HepG2 (cell line): ENCODE data around the gene NPC2. TPM values are rescaled to one million over a fixed set of nuclear protein-coding genes. Genes with fewer than 3 reads are reported as not detected.

Experiments
- ATAC-seq: fragments of 200-7000 bp; cut with Tn5 transposase; 3 replicates; pipeline ENCODE4 v1.9.1; 2020; ENCODE audit warnings: mild to moderate bottlenecking, moderate library complexity
- BruUV-seq: library from RNA; stranded (reverse); fragments of 400-500 nt; replicated peaks from 2 replicates; lab custom pipeline; 2021; lab: Mats Ljungman, UMichigan
- CTCF ChIA-PET: fragments of 300-600 bp; formaldehyde crosslinking; extraction: SDS; loops from one replicate; lab custom pipeline; 2021; ENCODE audit warnings: low total read pairs, inconsistent platforms, low intra/inter-chr PET ratio; lab: Yijun Ruan, JAX
- POLR2A ChIA-PET: fragments of 350-600 bp; sonication (Branson Sonifier 250); formaldehyde crosslinking; loops from one replicate; lab custom pipeline; 2020; ENCODE audit warnings: antibody characterized with exemption, inconsistent platforms; lab: Yijun Ruan, JAX
- DNase-seq: peaks from one replicate; pipeline ENCODE4 v3.0.0-alpha.2; 2015; ENCODE audit warnings: low spot score
- FAIRE-seq: peaks from 3 replicates; lab custom pipeline; 2011; peaks lifted over from hg19 to GRCh38; lab: Jason Lieb, UNC
- H2AFZ ChIP-seq: one replicate; pipeline ENCODE4 v1.6.1; 2011; ENCODE audit warnings: low read length, inconsistent platforms
- H3K27ac ChIP-seq: fragments of 300-600 bp; 3 replicates; pipeline ENCODE4 v1.8.0; 2011; ENCODE audit warnings: mixed run types, mild to moderate bottlenecking, mixed read lengths, low read length, inconsistent platforms; ENCODE audit not compliant: insufficient read depth; ENCODE audit errors: extremely low read length
- H3K27me3 ChIP-seq, 2 experiments: fragments of 200-600 bp in 1 of 2; 2 replicates in 1 of 2; 3 replicates in 1 of 2; pipeline versions ENCODE4 v1.6.0 to v1.8.0; 2011; ENCODE audit warnings: low read length in 2 of 2, mild to moderate bottlenecking in 2 of 2, moderate library complexity in 2 of 2, inconsistent platforms in 1 of 2; ENCODE audit not compliant: insufficient read depth in 2 of 2, control insufficient read depth in 1 of 2
- H3K36me3 ChIP-seq, 2 experiments: fragments of 200-600 bp in 1 of 2; replicated peaks in 1 of 2; 2 replicates in 1 of 2; 3 replicates in 1 of 2; pipeline versions ENCODE4 v1.5.1 to v1.8.0; 2011; ENCODE audit warnings: low read length in 2 of 2, inconsistent platforms in 1 of 2; ENCODE audit not compliant: insufficient read depth in 2 of 2, control insufficient read depth in 1 of 2
- H3K4me1 ChIP-seq: 2 replicates; pipeline ENCODE4 v1.5.1; 2012; ENCODE audit warnings: low read length, inconsistent platforms; ENCODE audit not compliant: insufficient read depth
- H3K4me2 ChIP-seq: 2 replicates; pipeline ENCODE4 v1.6.0; 2011; ENCODE audit warnings: low read depth, low read length, inconsistent platforms
- H3K4me3 ChIP-seq, 3 experiments: fragments of 200-600 bp in 1 of 3; sonication (generic), shearing (Covaris generic) in 1 of 3; replicated peaks in 1 of 3; 2 replicates each; pipeline ENCODE4 v1.5.1; 2011 to 2016; ENCODE audit warnings: low read length in 3 of 3, inconsistent platforms in 2 of 3, low read depth in 2 of 3, mild to moderate bottlenecking in 2 of 3, control low read depth in 1 of 3, mixed read lengths in 1 of 3; ENCODE audit not compliant: insufficient read depth in 1 of 3
- H3K79me2 ChIP-seq: one replicate; pipeline ENCODE4 v1.6.1; 2011; ENCODE audit warnings: low read length, inconsistent platforms; ENCODE audit not compliant: insufficient read depth
- H3K9ac ChIP-seq: 2 replicates; pipeline ENCODE4 v1.6.0; 2011; ENCODE audit warnings: mild to moderate bottlenecking, low read depth, low read length, inconsistent platforms; ENCODE audit not compliant: insufficient read depth
- H3K9me3 ChIP-seq: 2 replicates; pipeline ENCODE4 v1.5.1; 2012; ENCODE audit warnings: mild to moderate bottlenecking, low read length
- H4K20me1 ChIP-seq: 2 replicates; pipeline ENCODE4 v1.6.0; 2011; ENCODE audit warnings: inconsistent platforms, mild to moderate bottlenecking, low read length, moderate library complexity; ENCODE audit not compliant: insufficient read depth
- ADNP ChIP-seq: sonication (generic); formaldehyde crosslinking; IDR thresholded peaks from 2 replicates; pipeline ENCODE4 v1.4.0; 2020; ENCODE audit warnings: missing genetic modification reagents
- ATF7-NPFF ChIP-seq: sonication (generic); formaldehyde crosslinking; IDR thresholded peaks from 2 replicates; pipeline ENCODE4 v1.8.1; 2023; ENCODE audit warnings: mild to moderate bottlenecking, low read depth, missing genetic modification reagents, moderate library complexity
- GATAD2A ChIP-seq: IDR thresholded peaks from 2 replicates; pipeline ENCODE4 v1.6.1; 2016
- MAFK ChIP-seq, 2 experiments: IDR thresholded peaks in 1 of 2; conservative IDR thresholded peaks in 1 of 2; 2 replicates each; pipeline ENCODE4 v1.6.1; 2011; ENCODE audit warnings: improper control_type of control experiment in 2 of 2, low read length in 2 of 2
- NFE2 ChIP-seq: sonication (generic); formaldehyde crosslinking; IDR thresholded peaks from 2 replicates; pipeline ENCODE4 v1.4.0; 2020; ENCODE audit warnings: missing genetic modification reagents
- NFE2L2 ChIP-seq: fragments of 150-350 bp; IDR thresholded peaks from 2 replicates; pipeline ENCODE4 v1.6.1; 2014; ENCODE audit warnings: low read length
- PHF8 ChIP-seq: sonication (generic); formaldehyde crosslinking; IDR thresholded peaks from 2 replicates; pipeline ENCODE4 v1.5.0; 2020; ENCODE audit warnings: missing genetic modification reagents
- RARA ChIP-seq: IDR thresholded peaks from 2 replicates; pipeline ENCODE4 v1.6.1; 2016; ENCODE audit warnings: missing genetic modification reagents, missing compliant biosample characterization
- SAP130 ChIP-seq: IDR thresholded peaks from 2 replicates; pipeline ENCODE4 v1.6.1; 2016; ENCODE audit warnings: low read depth
- SOX6 ChIP-seq, 2 experiments: fragments of 450-650 bp in 1 of 2; sonication (generic) in 1 of 2; formaldehyde crosslinking in 1 of 2; IDR thresholded peaks; 2 replicates each; pipeline versions ENCODE4 v1.4.0 to v1.6.1; 2017 to 2020; ENCODE audit warnings: antibody characterized with exemption in 1 of 2, mild to moderate bottlenecking in 1 of 2, missing genetic modification reagents in 1 of 2
- SP5 ChIP-seq: IDR thresholded peaks from 2 replicates; pipeline ENCODE4 v1.6.1; 2016; ENCODE audit warnings: low read depth, borderline replicate concordance
- TEAD3 ChIP-seq: optimal IDR thresholded peaks from 2 replicates; pipeline ENCODE3; 2016; ENCODE audit warnings: borderline replicate concordance
- ZBTB43 ChIP-seq: sonication (generic); formaldehyde crosslinking; conservative IDR thresholded peaks from 2 replicates; pipeline ENCODE4 v1.4.0; 2020; ENCODE audit warnings: missing genetic modification reagents
- ZNF232 ChIP-seq: sonication (generic); formaldehyde crosslinking; IDR thresholded peaks from 2 replicates; pipeline ENCODE4 v1.4.0; 2020; ENCODE audit warnings: missing genetic modification reagents, borderline replicate concordance
- WGBS: methylation state at CpG from one replicate; pipeline ENCODE4 v1.1.6; 2017; ENCODE audit warnings: low lambda C conversion rate; 5-methylcytosine and 5-hydroxymethylcytosine counted together
- in situ Hi-C: cut with HindIII; loops from 2 replicates; pipeline ENCODE4 v1.10.0; 2017; ENCODE audit warnings: low pct_unique_long_range_greater_than_20kb; ENCODE audit not compliant: extremely low pct_ligation_motif_present
- intact Hi-C: fragments of 100-400 bp; cut with micrococcal nuclease; formaldehyde crosslinking; loops from one replicate; pipeline ENCODE4 v1.10.0; 2022; ENCODE audit not compliant: unreplicated experiment
- polyA plus RNA-seq, 8 experiments: library from polyadenylated mRNA; depleted of rRNA in 3 of 8; stranded (reverse) in 7 of 8; unstranded in 1 of 8; fragments of >200 nt; fragmentation: Illumina TruSeq in 4 of 8; extraction: Trizol in 4 of 8; gene quantifications; 2 replicates each; pipeline versions ENCODE4 v1.2.1 to v1.2.3, GENCODE V29; 2011 to 2016; ENCODE audit warnings: low read depth in 4 of 8, missing spikeins in 1 of 8, mixed read lengths in 1 of 8; ENCODE audit not compliant: insufficient read depth in 1 of 8
- total RNA-seq, 5 experiments: library from RNA; depleted of rRNA; stranded (reverse); fragments of >200 nt; fragmentation: Illumina TruSeq; extraction: Trizol; gene quantifications; 2 replicates each; pipeline ENCODE4 v1.2.3, GENCODE V29; 2016; ENCODE audit warnings: low read depth in 1 of 5
- TF ChIP-seq, protein P1 (sequence below): sonication (generic); formaldehyde crosslinking; IDR thresholded peaks from 2 replicates; pipeline ENCODE4 v1.4.0; 2020; ENCODE audit warnings: missing genetic modification reagents, borderline replicate concordance

NPC2 gene
- total and polyA plus RNA-seq, 2 of the 13 experiments (the other 11 are each of a cell fraction or from before 2014, with no cell fraction given) = 132 to 164 TPM

DNA sequence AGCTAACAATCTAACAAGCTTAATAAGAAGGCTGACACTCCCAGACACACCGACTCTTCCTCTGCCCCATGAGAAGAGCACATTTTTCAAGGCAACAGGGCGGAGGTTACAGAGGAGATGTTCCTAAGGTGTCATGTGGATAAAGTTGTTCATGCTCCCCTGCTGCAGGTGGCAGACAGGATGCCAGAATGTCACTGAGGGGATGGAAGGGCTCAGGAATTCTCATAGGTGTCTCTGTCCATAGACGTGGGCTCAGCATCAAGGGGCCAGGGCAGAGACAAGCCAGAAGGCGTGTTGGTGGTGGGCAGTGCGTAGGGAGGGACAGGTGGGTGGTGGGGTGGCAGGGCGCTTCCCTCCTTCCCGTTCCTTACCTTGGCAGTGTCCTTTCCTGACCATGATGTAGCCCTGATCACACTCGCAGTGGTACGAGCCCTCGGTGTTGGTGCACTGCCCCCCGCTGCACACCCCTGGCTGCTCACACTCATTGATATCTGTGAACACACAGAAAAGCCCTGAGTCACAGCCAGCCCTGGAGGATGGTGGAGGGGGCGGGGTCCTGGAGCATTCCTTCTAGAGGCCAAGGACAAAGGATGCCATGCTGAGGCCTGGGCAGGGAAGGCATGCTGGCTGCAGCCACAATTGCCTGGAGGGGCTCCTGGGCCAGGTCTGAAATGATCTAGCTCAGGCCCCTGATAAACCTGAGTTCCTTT, 23.5 kb upstream of the NPC2 start:
- H3K36me3 ChIP-seq = no peaks in the 10 kb centered on the region
- ATAC-seq (peak; percentile 78), DNase-seq (peak; percentile 65), FAIRE-seq (no peak)
- no TSS peak for BruUV-seq
- in situ Hi-C loops = no loop called here
- intact Hi-C loops = no loop called here
- 58% methylated on average over 7 of the region's 12 CpGs for WGBS
- POLR2A ChIA-PET = no interaction called here
- H3K27me3 ChIP-seq = peaks cover 0 to 10% of the 10 kb centered on the region in 2 experiments; a peak in 3 of 5 replicates
- no peaks in the 10 kb centered on the region for H4K20me1 ChIP-seq
- peaks cover 29% of the 10 kb centered on the region for H3K4me1 ChIP-seq
- no peak overlapping the region for H3K9ac ChIP-seq
- H3K79me2 ChIP-seq = no peaks in the 10 kb centered on the region
- TF ChIP-seq SP5 (peak; percentile 65), NFE2L2 (peak; percentile 69; the same call in 1 of the 2 replicates), ZNF232 (no peak), MAFK (conservative IDR thresholded peaks at IDR 0.05 in 1 of 2, IDR thresholded peaks at IDR 0.05 in 1 of 2; ENCODE audit: low read length in 2 of 2) (0 out of 4 replicates have a peak, but pooled peaks of 1 of the 2 experiments have one; percentile 5), SAP130 (CRISPR knock-in tag) (peak; percentile 25; the same call in 1 of the 2 replicates), ATF7-NPFF (CRISPR knock-in tag) (no peak), TEAD3 (CRISPR knock-in tag) (peak; percentile 43), ADNP (CRISPR knock-in tag) (no peak), PHF8 (CRISPR knock-in tag) (no peak), SOX6 (IDR thresholded peaks at IDR 0.05) (no peak), SOX6 (CRISPR knock-in tag; IDR thresholded peaks at IDR 0.05) (0 out of 2 replicates have a peak, but pooled peaks have one; percentile 11), GATAD2A (CRISPR knock-in tag) (0 out of 2 replicates have a peak, but pooled peaks have one; percentile 25), ZBTB43 (CRISPR knock-in tag) (peak; percentile 95), NFE2 (CRISPR knock-in tag) (peak; percentile 74), RARA (CRISPR knock-in tag) (peak; percentile 24; the same call in 1 of the 2 replicates)
- TF ChIP-seq, protein P1, sequence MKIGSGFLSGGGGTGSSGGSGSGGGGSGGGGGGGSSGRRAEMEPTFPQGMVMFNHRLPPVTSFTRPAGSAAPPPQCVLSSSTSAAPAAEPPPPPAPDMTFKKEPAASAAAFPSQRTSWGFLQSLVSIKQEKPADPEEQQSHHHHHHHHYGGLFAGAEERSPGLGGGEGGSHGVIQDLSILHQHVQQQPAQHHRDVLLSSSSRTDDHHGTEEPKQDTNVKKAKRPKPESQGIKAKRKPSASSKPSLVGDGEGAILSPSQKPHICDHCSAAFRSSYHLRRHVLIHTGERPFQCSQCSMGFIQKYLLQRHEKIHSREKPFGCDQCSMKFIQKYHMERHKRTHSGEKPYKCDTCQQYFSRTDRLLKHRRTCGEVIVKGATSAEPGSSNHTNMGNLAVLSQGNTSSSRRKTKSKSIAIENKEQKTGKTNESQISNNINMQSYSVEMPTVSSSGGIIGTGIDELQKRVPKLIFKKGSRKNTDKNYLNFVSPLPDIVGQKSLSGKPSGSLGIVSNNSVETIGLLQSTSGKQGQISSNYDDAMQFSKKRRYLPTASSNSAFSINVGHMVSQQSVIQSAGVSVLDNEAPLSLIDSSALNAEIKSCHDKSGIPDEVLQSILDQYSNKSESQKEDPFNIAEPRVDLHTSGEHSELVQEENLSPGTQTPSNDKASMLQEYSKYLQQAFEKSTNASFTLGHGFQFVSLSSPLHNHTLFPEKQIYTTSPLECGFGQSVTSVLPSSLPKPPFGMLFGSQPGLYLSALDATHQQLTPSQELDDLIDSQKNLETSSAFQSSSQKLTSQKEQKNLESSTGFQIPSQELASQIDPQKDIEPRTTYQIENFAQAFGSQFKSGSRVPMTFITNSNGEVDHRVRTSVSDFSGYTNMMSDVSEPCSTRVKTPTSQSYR (CRISPR knock-in tag) = peak; percentile 26; the same call in 1 of the 2 replicates
- H3K27ac ChIP-seq = no peak overlapping the region
- 0 out of 2 replicates have a peak overlapping the region, but pooled peaks have one; percentile 12 for H3K4me2 ChIP-seq
- CTCF ChIA-PET = no interaction called here
- no peaks in the 10 kb centered on the region for H3K9me3 ChIP-seq
- no peak overlapping the region for H2AFZ ChIP-seq
- H3K4me3 ChIP-seq = no peak overlapping the region
